Lower lobe of right lung (tissue), 2 donors: ENCODE data around the gene CACNA1I. TPM values are rescaled to one million over a fixed set of nuclear protein-coding genes. Genes with fewer than 3 reads are reported as not detected.

ENCODE experiments used
- ATAC-seq, 2 donors: fragments of 200-7000 bp; cut with Tn5 transposase; one replicate each; pipeline ENCODE4 v1.9.1; 2020 to 2022; ENCODE audit warnings: mild to moderate bottlenecking in 2 of 2, moderate library complexity in 2 of 2
- DNase-seq: peaks from one replicate; pipeline ENCODE4 v3.0.0-alpha.2; 2020
- H3K27ac ChIP-seq: fragments of 200-600 bp; one replicate; pipeline ENCODE4 v1.8.0; 2022
- H3K27me3 ChIP-seq: fragments of 200-600 bp; one replicate; pipeline ENCODE4 v1.8.0; 2022; ENCODE audit warnings: low read depth
- H3K36me3 ChIP-seq: fragments of 200-600 bp; one replicate; pipeline ENCODE4 v1.8.0; 2022; ENCODE audit warnings: mild to moderate bottlenecking
- H3K4me1 ChIP-seq: fragments of 200-600 bp; one replicate; pipeline ENCODE4 v1.8.0; 2022
- H3K4me3 ChIP-seq: fragments of 200-600 bp; one replicate; pipeline ENCODE4 v1.8.0; 2022; ENCODE audit warnings: mild to moderate bottlenecking
- H3K9me3 ChIP-seq: fragments of 200-600 bp; one replicate; pipeline ENCODE4 v1.8.0; 2022
- CTCF ChIP-seq: fragments of 200-600 bp; IDR thresholded peaks from one replicate; pipeline ENCODE4 v1.8.0; 2022; ENCODE audit warnings: antibody characterized with exemption, mild to moderate bottlenecking
- intact Hi-C: fragments of 100-400 bp; cut with DNase I; formaldehyde crosslinking; loops from one replicate; pipeline ENCODE4 v1.11.0; 2022
- total RNA-seq: library from RNA; stranded (reverse); fragmentation: NEBNext Ultra II Directional; extraction: Animal tissue kit (Norgen Biotek cat#: 25700); gene quantifications from one replicate; pipeline ENCODE4 v1.2.1, GENCODE V29; 2021
- donor health status: DM: no; HTN: yes; CAD: no; lungs with severe emphysema.

CACNA1I gene
- total RNA-seq, 1 donor from 2014 or later, result 0.21 TPM

GRCh38 chr22:39596601-39597000, 26.0 kb downstream of the CACNA1I start:
- H3K27me3 ChIP-seq, result peaks cover 69% of the 10 kb centered on the region
- intact Hi-C loops, result no loop called here
- H3K4me3 ChIP-seq, result no peak overlapping the region
- DNase-seq, result no peak
- no peak for ATAC-seq
- no peak for TF ChIP-seq CTCF
- no peaks in the 10 kb centered on the region for H3K4me1 ChIP-seq
- no peak overlapping the region for H3K27ac ChIP-seq
- H3K9me3 ChIP-seq, result no peaks in the 10 kb centered on the region
- H3K36me3 ChIP-seq, result no peaks in the 10 kb centered on the region

GRCh38 chr22:39597236-39597869, 26.8 kb downstream of the CACNA1I start:
- ATAC-seq, result peak; percentile 18 to 25
- DNase-seq, result no peak
- no peaks in the 10 kb centered on the region for H3K9me3 ChIP-seq
- intact Hi-C loops, result no loop called here
- H3K27ac ChIP-seq, result no peak overlapping the region
- no peaks in the 10 kb centered on the region for H3K36me3 ChIP-seq
- H3K27me3 ChIP-seq, result peaks cover 62% of the 10 kb centered on the region
- no peak overlapping the region for H3K4me3 ChIP-seq
- TF ChIP-seq CTCF, result no peak
- no peaks in the 10 kb centered on the region for H3K4me1 ChIP-seq

GRCh38 chr22:39598017-39598965, 27.7 kb downstream of the CACNA1I start:
- peaks cover 54% of the 10 kb centered on the region for H3K27me3 ChIP-seq
- intact Hi-C loops, result no loop called here
- no peak for TF ChIP-seq CTCF
- DNase-seq, result peak; percentile 70
- ATAC-seq, result peak; percentile 77 to 81
- no peaks in the 10 kb centered on the region for H3K36me3 ChIP-seq
- H3K4me3 ChIP-seq, result no peak overlapping the region
- no peaks in the 10 kb centered on the region for H3K9me3 ChIP-seq
- no peak overlapping the region for H3K27ac ChIP-seq
- H3K4me1 ChIP-seq, result no peaks in the 10 kb centered on the region

GRCh38 chr22:39600491-39601179, 30.1 kb downstream of the CACNA1I start:
- no peak for TF ChIP-seq CTCF
- Histone ChIP-seq H3K27me3 (peaks cover 45% of the 10 kb centered on the region), H3K36me3 (no peaks in the 10 kb centered on the region), H3K4me1 (no peaks in the 10 kb centered on the region), H3K4me3 (no peak overlapping the region), H3K27ac (no peak overlapping the region), H3K9me3 (no peaks in the 10 kb centered on the region)
- no peak for ATAC-seq
- DNase-seq, result no peak
- intact Hi-C loops, result no loop called here

- intact Hi-C loops, result no loop called here
- Histone ChIP-seq H3K27ac (no peak overlapping the region), H3K27me3 (peaks cover 49% of the 10 kb centered on the region), H3K9me3 (no peaks in the 10 kb centered on the region), H3K36me3 (no peaks in the 10 kb centered on the region), H3K4me1 (no peaks in the 10 kb centered on the region), H3K4me3 (no peak overlapping the region)
- no peak for TF ChIP-seq CTCF
- DNase-seq (no peak), ATAC-seq (no peak)
Observed at GRCh38 chr22:39601180-39601535, 30.6 kb downstream of the CACNA1I start.
